DND-41 (cell line): ENCODE results near the gene CCL26.

Experiments
- CTCF ChIP-seq: IDR thresholded peaks from 2 replicates; pipeline ENCODE4 v1.5.1; 2012; ENCODE audit warnings: borderline replicate concordance, low read length, moderate library complexity, mild to moderate bottlenecking; ENCODE audit not compliant: poor library complexity, severe bottlenecking; ENCODE audit errors: extremely low read depth
- EZH2 ChIP-seq: IDR thresholded peaks from 3 replicates; pipeline ENCODE4 v1.6.1; 2012; ENCODE audit warnings: borderline replicate concordance, low read depth, mild to moderate bottlenecking, moderate library complexity, low read length, inconsistent platforms; ENCODE audit not compliant: severe bottlenecking

DNA sequence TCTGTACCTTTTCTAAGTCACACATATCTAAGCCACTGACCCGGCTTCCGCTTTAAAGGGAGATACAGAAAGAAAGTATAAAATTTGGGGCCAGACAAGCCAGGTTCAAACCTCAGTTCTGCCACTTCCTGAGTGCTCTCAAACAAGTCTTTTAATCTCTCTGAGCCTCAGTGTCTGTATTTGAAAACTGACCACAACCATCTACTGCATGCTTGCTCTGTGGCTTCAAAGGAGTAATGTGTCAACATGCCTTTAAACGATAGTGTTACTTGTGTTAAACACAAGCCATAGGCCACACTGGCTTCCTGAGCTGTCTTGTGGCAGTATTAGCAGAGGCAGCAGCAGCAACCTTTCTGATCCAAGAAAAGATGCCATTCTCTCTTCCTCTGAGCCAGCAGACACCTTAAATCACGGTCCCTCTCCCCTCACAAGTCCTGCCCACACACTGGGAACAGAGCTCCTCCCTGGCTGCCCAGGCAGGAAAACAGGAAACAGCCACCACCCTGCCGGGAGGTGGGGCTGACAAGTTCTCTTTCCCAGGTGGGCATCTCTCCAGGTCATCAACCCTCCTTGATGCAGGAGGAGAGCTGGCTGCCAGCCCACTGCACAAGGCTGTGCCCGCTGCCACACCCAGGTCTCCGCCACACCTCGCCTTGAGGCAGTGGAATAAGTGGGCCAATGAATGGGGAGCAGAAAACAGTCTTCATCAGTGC is 44.0 kb downstream of the CCL26 start:
- no peak for TF ChIP-seq CTCF
- no peak for TF ChIP-seq EZH2
